ENCODE results near the gene DRICH1. TPM values are rescaled to one million over a fixed set of nuclear protein-coding genes. Genes with fewer than 3 reads are reported as not detected.
"Not testable (repeated sequence)": the region's sequence is repeated elsewhere in the genome, so short reads cannot be mapped to it uniquely, and the experiment has no call there.

The DRICH1 gene
- total RNA-seq, 2 experiments from 2014 or later = 0.41 to 0.65 TPM

DNA sequence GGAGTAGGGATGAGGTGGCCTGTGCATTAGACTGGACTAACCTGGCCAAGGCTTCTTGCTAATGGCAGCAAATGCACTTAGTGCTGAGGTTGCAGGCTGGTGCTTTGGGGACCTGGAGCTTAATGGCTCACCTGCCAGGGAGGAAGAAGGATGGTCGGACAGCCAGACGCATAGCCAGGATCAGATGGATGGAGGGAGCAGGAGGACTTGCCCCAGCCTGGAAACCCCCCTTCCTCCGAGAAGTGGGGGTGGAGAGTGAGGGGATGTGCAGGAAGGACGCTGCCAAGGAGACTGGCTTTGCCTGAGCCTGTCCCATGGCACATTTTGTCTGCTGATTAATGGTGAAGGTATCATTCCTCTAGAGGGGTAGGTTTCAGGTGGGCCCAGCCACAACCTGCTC is 69.9 kb downstream of the DRICH1 start:
- ChIA-PET POLR2A (no interaction called here), CTCF (no interaction called here)
- Mint-ChIP-seq H3K9me3 (ENCODE audit: low read depth) (no peaks in the 10 kb centered on the region), H3K27me3 (peaks cover 19% of the 10 kb centered on the region), H3K36me3 (ENCODE audit: low read depth) (no peaks in the 10 kb centered on the region), H3K4me3 (no peak overlapping the region), H3K27ac (no peak overlapping the region), H3K4me1 (peaks cover 8% of the 10 kb centered on the region)
- no peak for ATAC-seq
- intact Hi-C loops (cut with DNase I, micrococcal nuclease) = no loop called here
- no peak for DNase-seq

DNA sequence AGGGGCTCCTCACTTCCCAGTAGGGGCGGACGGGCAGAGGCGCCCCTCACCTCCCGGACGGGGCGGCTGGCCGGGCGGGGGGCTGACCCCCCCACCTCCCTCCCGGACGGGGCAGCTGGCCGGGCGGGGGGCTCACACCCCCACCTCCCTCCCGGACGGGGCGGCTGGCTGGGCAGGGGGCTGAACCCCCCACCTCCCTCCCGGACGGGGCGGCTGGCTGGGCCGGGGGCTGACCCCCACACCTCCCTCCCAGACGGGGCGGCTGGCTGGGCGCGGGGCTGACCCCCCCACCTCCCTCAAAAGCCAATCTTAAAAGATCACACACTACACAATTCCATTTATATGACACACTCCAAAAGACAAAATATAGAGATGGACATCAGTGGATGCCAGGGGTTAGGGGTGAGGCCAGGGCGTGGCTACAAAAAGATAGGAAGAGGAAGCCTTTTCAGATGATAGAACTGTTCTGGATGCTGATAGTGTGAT is 71.1 kb downstream of the DRICH1 start:
- ATAC-seq; H3K27ac Mint-ChIP-seq; POLR2A ChIA-PET; CTCF ChIA-PET; intact Hi-C loops (cut with DNase I, micrococcal nuclease); H3K4me3 Mint-ChIP-seq; H3K4me1 Mint-ChIP-seq; DNase-seq; H3K36me3 Mint-ChIP-seq (ENCODE audit: low read depth); H3K9me3 Mint-ChIP-seq (ENCODE audit: low read depth): not testable (repeated sequence)
- peaks cover 15% of the 10 kb centered on the region for H3K27me3 Mint-ChIP-seq

DNA sequence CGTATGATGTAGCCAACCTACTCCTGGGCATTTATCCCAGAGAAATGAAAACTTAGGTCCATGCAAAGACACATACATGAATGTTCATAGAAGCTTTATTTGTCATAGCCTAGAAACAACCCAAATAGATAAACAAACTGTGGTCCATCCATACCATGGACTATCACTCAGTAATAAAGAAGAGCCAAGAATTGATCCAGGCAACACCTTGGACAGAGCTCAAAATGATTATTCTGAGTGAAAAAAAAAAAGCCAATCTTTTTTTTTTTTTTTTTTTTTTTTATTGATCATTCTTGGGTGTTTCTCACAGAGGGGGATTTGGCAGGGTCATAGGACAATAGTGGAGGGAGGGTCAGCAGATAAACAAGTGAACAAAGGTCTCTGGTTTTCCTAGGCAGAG is 71.9 kb downstream of the DRICH1 start:
- H3K27me3 Mint-ChIP-seq; ATAC-seq; H3K27ac Mint-ChIP-seq; H3K9me3 Mint-ChIP-seq (ENCODE audit: low read depth); H3K36me3 Mint-ChIP-seq (ENCODE audit: low read depth); intact Hi-C loops (cut with DNase I, micrococcal nuclease); DNase-seq; POLR2A ChIA-PET; CTCF ChIA-PET; H3K4me3 Mint-ChIP-seq; H3K4me1 Mint-ChIP-seq: not testable (repeated sequence)

Other genes starting within 250 kb of the DRICH1 start
- gene IGLL1, start 52.0 kb downstream of the DRICH1 start, total RNA-seq = not detected
- 10 to 100 TPM; 13.5 to 14.6 TPM for gene RGL4, start 58.7 kb upstream of the DRICH1 start, total RNA-seq
- 1 to 10 TPM; 1.6 to 1.7 TPM for gene ZNF70, start 118.8 kb upstream of the DRICH1 start, total RNA-seq
- under 1 TPM in 1 of 2 experiments, not detected in 1; 0.80 TPM for gene VPREB3, start 122.1 kb upstream of the DRICH1 start, total RNA-seq
- gene C22orf15, start 130.7 kb upstream of the DRICH1 start, total RNA-seq = 1 to 10 TPM in 1 of 2 experiments, under 1 TPM in 1; 0.30 to 1.3 TPM
- 100 to 1,000 TPM; 131 to 134 TPM for gene CHCHD10, start 135.7 kb upstream of the DRICH1 start, total RNA-seq
- 1 to 10 TPM in 1 of 2 experiments, under 1 TPM in 1; 0.32 to 1.1 TPM for gene MMP11, start 140.5 kb upstream of the DRICH1 start, total RNA-seq
- gene SMARCB1, start 154.6 kb upstream of the DRICH1 start, total RNA-seq = 10 to 100 TPM; 78.2 to 95.2 TPM
- 1 to 10 TPM; 5.2 to 5.7 TPM for gene DERL3, start 206.7 kb upstream of the DRICH1 start, total RNA-seq
- 1 to 10 TPM; 7.6 to 7.7 TPM for gene SLC2A11, start 225.6 kb upstream of the DRICH1 start, total RNA-seq